ENCODE data around the gene LRRC36. TPM values are rescaled to one million over a fixed set of nuclear protein-coding genes. Genes with fewer than 3 reads are reported as not detected.

LRRC36 gene
- total RNA-seq, 3 donors from 2014 or later (not counting 1 experiment from before 2014, with no cell fraction given), result not detected

GRCh38 chr16:67278773-67279295 is 47.8 kb upstream of the LRRC36 start:
- WGBS (ENCODE audit: insufficient coverage), result under 1% methylated on average over 41 of the region's 42 CpGs
- Mint-ChIP-seq H3K27me3 (ENCODE audit: low read depth in 2 of 2) (no peaks in the 10 kb centered on the region), H3K9me3 (no peaks in the 10 kb centered on the region), H3K4me1 (peaks cover 6 to 8% of the 10 kb centered on the region in 2 donors), H3K4me3 (peak overlapping the region; percentile 73), H3K27ac (peak overlapping the region in 1 of 2 donors; percentile 70), H3K36me3 (peaks cover 7% of the 10 kb centered on the region)
- H3K4me3 ChIP-seq (ENCODE audit: low read length), result peak overlapping the region; percentile 51
- intact Hi-C loops (cut with micrococcal nuclease), result no loop called here
- H3K9me3 ChIP-seq (ENCODE audit: control insufficient read depth, insufficient read depth, low read length), result no peaks in the 10 kb centered on the region
- H3K27me3 ChIP-seq (ENCODE audit: control insufficient read depth, insufficient read depth, low read length), result no peaks in the 10 kb centered on the region
- H3K4me1 ChIP-seq (ENCODE audit: control insufficient read depth, insufficient read depth, low read length), result peaks cover 20% of the 10 kb centered on the region
- ATAC-seq, result peak; percentile 45 to 59 (median 47)
- no peak for TF ChIP-seq CTCF (IDR thresholded peaks at IDR 0.05)
- no peak overlapping the region for H3K27ac ChIP-seq (ENCODE audit: low read length)
- H3K36me3 ChIP-seq (ENCODE audit: control insufficient read depth, insufficient read depth, low read length), result peaks cover 2% of the 10 kb centered on the region
- peak in 1 of 2 donors; percentile 65 for DNase-seq

DNA sequence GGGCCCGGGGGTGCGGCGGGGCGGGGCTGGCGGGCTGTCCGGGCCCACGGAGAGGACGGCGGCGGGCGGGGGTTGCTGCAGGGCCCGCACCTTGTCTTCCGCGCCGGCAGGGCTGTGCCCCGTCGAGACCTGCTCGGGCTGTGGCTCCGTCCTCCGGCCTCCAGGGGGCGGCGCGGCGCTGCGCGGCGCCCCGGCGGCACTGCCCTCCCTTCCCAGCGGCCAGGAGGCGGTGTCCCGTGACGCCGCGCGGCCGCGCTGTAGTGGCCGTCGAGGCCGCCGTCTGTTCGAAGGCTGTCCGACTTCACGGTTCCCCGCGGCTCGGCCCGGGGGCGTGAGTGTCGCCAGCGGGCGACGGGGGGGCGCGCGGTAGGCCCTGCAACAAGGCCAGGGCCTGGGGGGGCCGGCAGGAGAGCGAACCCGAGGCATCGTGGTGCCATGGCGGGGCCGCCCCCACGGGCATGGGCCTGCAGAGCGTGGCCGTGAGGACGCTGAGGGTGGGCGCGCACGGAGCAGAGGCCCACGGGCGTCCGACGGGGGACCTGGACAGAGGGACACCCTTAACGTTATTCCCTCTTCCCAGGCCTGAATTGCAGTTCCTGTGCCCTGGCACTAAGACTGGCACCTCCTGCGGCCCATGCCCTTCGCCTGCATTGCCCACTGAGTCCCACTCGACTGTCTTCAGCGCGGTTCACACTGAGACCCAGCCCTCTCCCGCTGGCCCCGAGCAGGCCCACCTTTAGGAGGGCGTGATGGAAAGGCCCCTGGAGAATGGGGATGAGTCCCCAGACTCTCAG is 47.1 kb upstream of the LRRC36 start, which contains the start of gene PLEKHG4:
Gene PLEKHG4 (plus strand): TSS at position 237 of the 794 bp plus-strand sequence. CDS start 513 bp downstream, at position 750.
- 29% methylated on average over 83 of the region's 83 CpGs for WGBS (ENCODE audit: insufficient coverage)
- Mint-ChIP-seq H3K36me3 (peaks cover 7% of the 10 kb centered on the region), H3K27ac (peak within 1 kb of the TSS in 1 of 2 donors; percentile 70), H3K27me3 (ENCODE audit: low read depth in 2 of 2) (no peaks in the 10 kb centered on the region), H3K4me1 (peaks cover 6 to 8% of the 10 kb centered on the region in 2 donors), H3K4me3 (peak within 1 kb of the TSS; percentile 73), H3K9me3 (no peaks in the 10 kb centered on the region)
- intact Hi-C loops (cut with micrococcal nuclease), result no loop called here
- Histone ChIP-seq H3K4me1 (ENCODE audit: control insufficient read depth, insufficient read depth, low read length) (peaks cover 20% of the 10 kb centered on the region), H3K4me3 (ENCODE audit: low read length) (peak within 1 kb of the TSS; percentile 51), H3K36me3 (ENCODE audit: control insufficient read depth, insufficient read depth, low read length) (peaks cover 2% of the 10 kb centered on the region), H3K27ac (ENCODE audit: low read length) (no peak within 1 kb of the TSS), H3K9me3 (ENCODE audit: control insufficient read depth, insufficient read depth, low read length) (no peaks in the 10 kb centered on the region), H3K27me3 (ENCODE audit: control insufficient read depth, insufficient read depth, low read length) (no peaks in the 10 kb centered on the region)
- peak; percentile 70 for TF ChIP-seq CTCF (IDR thresholded peaks at IDR 0.05)
- ATAC-seq (peak; percentile 98 to 99 (median 98)), DNase-seq (peak; percentile 74 to 91)

GRCh38 chr16:67280090-67281015 is 46.3 kb upstream of the LRRC36 start:
- WGBS (ENCODE audit: insufficient coverage), result 98% methylated on average over 15 of the region's 15 CpGs
- H3K9me3 ChIP-seq (ENCODE audit: control insufficient read depth, insufficient read depth, low read length), result no peaks in the 10 kb centered on the region
- H3K27me3 ChIP-seq (ENCODE audit: control insufficient read depth, insufficient read depth, low read length), result no peaks in the 10 kb centered on the region
- intact Hi-C loops (cut with micrococcal nuclease), result no loop called here
- no peak for ATAC-seq
- Mint-ChIP-seq H3K36me3 (peaks cover 7% of the 10 kb centered on the region), H3K27ac (peak overlapping the region in 1 of 2 donors; percentile 70), H3K27me3 (ENCODE audit: low read depth in 2 of 2) (no peaks in the 10 kb centered on the region), H3K9me3 (no peaks in the 10 kb centered on the region), H3K4me3 (no peak overlapping the region), H3K4me1 (peaks cover 6 to 8% of the 10 kb centered on the region in 2 donors)
- H3K4me1 ChIP-seq (ENCODE audit: control insufficient read depth, insufficient read depth, low read length), result peaks cover 20% of the 10 kb centered on the region
- H3K27ac ChIP-seq (ENCODE audit: low read length), result no peak overlapping the region
- peaks cover 2% of the 10 kb centered on the region for H3K36me3 ChIP-seq (ENCODE audit: control insufficient read depth, insufficient read depth, low read length)
- DNase-seq, result no peak
- H3K4me3 ChIP-seq (ENCODE audit: low read length), result no peak overlapping the region
- TF ChIP-seq CTCF (IDR thresholded peaks at IDR 0.05), result no peak
